Airway epithelial cell (primary cell): ENCODE data around the gene TRIM73. TPM values are rescaled to one million over a fixed set of nuclear protein-coding genes. Genes with fewer than 3 reads are reported as not detected.

Experiments
- total RNA-seq: library from RNA; depleted of rRNA; stranded (reverse); fragments of >200 nt; gene quantifications from 2 replicates; pipeline ENCODE4 v1.2.3, GENCODE V29; 2015

Gene TRIM73
- not detected in 2 replicates for total RNA-seq

GRCh38 chr7:75395329-75395728 lies at the start of gene TRIM73:
Gene TRIM73, plus strand, starts transcription at chr7:75395629. Its CDS starts 3,305 bp downstream, at chr7:75398934.

Other genes starting within 250 kb of the TRIM73 start
- gene POM121C, start 90.7 kb downstream of the TRIM73 start, total RNA-seq = 7.4 and 17.7 TPM in 2 replicates
- not detected in 2 replicates for gene SPDYE5, start 96.7 kb downstream of the TRIM73 start, total RNA-seq